Measurements from ENCODE around the gene APAF1.

- TF ChIP-seq, protein P1, sequence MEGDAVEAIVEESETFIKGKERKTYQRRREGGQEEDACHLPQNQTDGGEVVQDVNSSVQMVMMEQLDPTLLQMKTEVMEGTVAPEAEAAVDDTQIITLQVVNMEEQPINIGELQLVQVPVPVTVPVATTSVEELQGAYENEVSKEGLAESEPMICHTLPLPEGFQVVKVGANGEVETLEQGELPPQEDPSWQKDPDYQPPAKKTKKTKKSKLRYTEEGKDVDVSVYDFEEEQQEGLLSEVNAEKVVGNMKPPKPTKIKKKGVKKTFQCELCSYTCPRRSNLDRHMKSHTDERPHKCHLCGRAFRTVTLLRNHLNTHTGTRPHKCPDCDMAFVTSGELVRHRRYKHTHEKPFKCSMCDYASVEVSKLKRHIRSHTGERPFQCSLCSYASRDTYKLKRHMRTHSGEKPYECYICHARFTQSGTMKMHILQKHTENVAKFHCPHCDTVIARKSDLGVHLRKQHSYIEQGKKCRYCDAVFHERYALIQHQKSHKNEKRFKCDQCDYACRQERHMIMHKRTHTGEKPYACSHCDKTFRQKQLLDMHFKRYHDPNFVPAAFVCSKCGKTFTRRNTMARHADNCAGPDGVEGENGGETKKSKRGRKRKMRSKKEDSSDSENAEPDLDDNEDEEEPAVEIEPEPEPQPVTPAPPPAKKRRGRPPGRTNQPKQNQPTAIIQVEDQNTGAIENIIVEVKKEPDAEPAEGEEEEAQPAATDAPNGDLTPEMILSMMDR (IDR thresholded peaks at IDR 0.05; ENCODE audit: low read length), result no peak
- no peak for TF ChIP-seq EZH2 (IDR thresholded peaks at IDR 0.05; ENCODE audit: borderline replicate concordance, low read length)
These were observed 100.7 kb downstream of the APAF1 start for GRCh38 chr12:98745578-98746391.
